ENCODE results near the gene ALKBH4.
"Not testable (repeated sequence)": the region's sequence is repeated elsewhere in the genome, so short reads cannot be mapped to it uniquely, and the experiment has no call there.

ALKBH4 gene

DNA sequence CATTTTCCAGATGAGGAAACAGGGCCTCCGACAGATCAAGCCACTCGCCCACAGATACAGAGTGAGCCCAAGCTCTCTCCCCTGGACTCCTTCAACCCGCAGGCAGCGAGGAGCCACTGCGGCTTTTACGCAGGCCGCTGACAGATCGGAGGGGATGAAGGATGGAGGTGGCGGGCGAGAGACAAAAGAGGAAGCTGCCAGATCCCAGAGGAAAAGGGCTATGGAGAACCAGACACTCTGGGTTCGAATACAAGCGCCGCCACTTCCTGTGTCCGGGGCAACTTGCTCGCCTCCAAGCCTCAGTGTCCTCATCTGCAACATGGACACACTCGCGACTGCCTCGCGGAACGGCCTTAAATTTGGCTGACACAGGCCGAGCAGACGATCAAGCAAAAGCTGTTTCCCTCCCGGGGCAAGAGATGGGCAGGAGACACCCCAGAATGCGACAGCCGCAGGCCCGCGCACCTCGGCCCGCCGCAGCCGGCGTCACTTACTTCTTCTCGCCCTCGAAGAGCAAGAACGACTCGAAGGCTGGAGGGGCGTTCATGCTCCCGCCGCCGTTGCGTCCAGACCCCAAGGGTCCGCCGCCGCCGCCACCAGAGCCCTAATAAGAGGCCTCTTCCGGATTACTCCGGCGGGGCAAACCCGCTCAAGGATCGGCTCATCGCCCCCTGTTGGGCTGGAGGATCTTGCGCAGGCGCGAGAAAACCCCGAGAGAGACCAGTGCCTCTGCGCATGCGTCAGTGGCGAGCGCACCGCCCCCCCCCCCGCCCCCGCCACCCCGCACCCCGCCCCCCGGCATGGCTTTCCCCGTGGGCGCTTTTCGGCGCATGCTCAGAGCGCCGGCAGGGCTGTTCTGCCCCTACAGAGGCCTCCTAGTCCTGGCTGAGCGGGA lies 13.9 kb upstream of the ALKBH4 start, which contains the start of gene POLR2J:
Gene POLR2J, minus strand, starts transcription at position 609 of the 895 bp plus-strand sequence. Its CDS starts 62 bp downstream, at position 547.
- DNase-seq (ENCODE audit: low spot score): not testable (repeated sequence)

DNA sequence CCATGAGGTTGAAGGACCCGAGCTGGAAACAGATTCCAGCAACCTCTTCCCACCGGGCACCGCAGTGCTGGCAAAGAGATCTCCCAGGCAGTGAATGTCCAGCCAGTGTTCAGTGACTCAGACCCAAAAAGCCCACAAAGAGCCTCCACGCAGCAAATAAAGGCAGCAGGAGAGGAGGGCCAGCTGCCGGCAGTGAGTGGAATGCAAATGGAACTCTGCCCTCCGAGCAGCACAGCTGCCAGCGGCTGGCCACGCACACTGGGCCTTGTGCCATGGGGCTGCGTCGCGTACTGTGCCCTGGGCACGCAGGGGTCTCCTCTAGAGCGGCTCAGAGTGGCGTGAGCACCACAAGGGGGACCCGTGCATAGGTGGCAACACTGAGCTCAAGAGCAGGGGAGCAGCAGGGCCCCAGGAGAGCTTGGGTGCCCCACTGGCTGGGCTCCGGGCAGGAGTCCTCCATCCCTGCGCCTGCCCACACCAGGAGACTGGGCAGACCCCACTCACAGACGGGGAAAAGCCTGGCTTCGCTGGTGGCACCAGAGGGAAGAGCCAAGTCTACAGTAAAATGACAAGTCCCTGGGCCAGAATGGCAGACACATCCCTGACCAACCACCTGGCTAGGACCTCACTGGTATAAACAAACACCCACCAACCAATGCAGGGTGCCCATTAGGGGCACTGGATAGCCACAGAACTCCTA lies 10.2 kb upstream of the ALKBH4 start:
- DNase-seq (ENCODE audit: low spot score): not testable (repeated sequence)

DNA sequence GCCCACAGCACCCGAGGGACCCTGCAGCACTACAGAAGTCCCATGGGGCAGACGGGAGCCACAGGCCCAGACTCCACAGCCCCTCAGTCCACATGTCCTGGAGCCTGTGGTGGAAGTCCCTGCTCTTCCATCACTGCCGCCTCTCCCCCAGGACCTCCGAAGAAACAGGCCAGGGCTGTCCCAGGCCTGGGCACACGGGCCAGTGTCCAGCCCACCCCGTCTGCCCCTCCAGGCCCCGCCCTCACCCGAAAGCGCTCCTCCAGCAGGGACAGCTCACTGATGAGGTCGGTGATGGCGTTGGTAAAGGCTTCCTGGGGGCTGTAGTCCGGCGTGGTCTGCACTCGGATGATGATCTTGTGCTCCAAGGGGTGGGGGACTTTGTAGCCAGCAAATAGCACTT lies 9.5 kb upstream of the ALKBH4 start:
- DNase-seq (ENCODE audit: low spot score): not testable (repeated sequence)

DNA sequence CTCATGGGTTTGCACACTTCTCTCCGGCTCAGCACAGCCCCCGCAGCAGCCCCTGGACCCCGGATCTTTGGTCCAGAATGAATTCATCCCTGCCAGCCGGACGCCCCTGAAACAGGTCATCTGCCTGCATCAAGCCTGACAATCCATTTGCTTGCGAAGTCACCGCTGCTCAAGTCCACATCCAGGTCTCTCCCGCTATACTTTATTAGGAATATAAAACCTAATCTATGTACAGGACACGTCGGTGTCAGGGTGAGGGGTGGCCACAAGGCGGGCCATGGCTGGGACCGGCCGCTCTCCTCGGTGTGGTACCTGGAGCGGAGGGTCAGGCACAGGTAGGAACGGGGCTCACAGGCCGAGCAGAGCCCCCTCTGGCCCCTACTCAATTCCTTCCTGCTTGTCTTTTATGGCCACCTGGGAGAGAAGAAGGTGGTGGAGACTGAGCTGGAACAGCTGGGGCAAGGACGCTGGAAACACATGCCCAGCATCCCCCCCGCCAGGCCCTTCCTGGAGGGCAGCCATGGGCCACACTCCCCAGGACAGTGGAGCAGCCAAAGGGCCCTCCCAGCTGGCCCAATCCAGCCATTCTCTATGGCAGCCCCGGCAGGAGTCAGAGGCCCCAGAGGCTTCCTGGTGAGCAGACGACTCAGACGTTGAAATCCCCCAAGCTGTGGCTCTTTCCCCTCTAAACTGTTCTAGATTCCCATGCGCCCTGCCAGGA lies 8.8 kb upstream of the ALKBH4 start:
- DNase-seq (ENCODE audit: low spot score): no peak

DNA sequence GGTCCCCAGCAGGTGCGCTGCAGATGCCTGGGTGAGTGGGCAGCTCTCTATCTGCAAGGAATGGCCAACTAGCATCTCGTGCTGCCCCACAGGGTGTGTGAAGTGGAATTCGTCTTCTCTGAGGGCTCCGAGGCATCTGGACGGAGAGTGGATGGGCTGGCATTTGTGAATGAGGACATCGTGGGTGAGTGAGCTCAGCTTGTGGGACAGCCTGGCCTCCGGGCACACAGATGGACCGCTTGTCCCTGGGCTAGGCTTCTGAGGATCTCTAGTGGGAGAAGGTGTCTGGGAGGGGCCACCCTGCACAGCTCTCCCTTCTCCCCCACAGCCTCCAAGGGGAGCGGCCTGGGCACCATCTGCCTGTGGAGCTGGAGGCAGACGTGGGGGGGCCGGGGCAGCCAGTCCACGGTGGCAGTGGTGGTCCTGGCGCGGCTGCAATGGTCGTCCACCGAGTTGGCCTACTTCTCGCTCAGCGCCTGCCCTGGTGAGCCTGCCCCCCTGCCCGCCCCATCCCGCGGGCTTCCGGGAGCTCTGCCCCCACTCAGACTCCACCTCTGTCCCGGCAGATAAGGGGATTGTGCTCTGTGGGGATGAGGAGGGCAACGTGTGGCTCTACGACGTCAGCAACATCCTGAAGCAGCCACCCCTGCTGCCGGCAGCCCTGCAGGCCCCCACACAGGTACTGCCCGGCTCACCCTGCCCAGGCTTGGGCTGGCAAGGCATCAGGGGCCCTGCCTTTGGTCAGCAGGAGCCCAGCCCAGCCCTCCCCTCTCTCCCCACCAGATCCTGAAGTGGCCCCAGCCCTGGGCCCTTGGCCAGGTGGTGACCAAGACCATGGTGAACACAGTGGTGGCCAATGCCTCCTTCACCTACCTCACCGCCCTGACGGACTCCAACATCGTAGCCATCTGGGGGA lies 7.7 kb upstream of the ALKBH4 start:
- DNase-seq (ENCODE audit: low spot score): no peak

DNA sequence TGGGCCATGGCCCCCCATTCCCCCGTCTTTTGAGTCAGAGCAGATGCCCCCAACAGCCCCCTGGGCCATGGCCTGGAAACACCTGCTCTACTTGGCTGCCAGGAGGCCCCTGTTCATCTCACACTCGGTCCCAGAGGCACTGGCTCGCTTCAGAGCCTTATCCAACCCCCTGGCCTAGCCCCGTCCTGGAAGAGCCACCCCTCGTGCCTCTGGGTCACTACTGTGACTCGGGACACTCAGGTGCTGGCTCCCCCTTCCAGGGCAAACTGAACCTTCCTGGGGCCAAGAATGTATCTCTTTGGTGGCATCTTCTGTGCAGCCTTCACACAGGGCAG lies 7.1 kb upstream of the ALKBH4 start:
- DNase-seq (ENCODE audit: low spot score): no peak

DNA sequence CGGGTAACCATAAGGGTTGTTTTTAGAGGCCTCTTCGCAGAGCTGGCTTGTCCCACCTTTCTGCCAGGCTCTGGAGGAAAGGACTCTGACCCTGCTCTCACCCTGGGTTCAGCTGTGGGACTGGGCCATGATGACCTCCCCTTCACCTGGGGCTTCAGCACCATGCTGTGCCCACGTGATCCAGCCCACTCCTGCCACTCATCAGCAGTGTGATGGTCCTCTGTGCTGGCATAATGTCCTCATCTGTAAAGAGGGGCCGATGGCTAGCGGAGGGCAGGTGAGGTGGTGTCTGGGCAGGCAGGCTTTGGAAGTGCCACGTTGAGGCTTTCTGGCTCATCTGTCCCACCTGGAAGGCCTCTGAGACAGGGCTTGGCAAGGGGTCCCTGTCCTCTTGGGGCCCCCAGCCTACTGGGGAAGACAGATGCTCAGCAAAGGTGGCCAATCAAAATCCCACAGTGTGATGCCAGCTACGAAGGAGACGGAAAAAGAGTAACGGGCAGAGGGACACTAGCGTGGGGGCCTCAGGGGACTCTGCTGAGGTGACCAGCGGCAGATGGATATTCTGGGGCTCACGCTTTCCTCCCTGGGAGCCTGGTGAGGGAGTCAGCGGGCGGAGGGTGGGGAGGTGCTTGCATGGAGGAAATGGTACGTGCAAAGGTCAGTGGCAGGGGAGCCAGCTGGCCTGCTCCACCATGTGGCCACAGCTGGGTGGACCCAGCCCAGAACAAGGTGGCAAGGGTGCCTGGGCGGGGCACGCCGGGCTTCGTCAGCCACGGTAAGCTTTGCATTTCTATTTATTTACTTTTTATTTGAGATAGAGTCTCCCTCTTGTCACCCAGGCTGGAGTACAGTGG lies 5.5 kb upstream of the ALKBH4 start:
- DNase-seq (ENCODE audit: low spot score): no peak

DNA sequence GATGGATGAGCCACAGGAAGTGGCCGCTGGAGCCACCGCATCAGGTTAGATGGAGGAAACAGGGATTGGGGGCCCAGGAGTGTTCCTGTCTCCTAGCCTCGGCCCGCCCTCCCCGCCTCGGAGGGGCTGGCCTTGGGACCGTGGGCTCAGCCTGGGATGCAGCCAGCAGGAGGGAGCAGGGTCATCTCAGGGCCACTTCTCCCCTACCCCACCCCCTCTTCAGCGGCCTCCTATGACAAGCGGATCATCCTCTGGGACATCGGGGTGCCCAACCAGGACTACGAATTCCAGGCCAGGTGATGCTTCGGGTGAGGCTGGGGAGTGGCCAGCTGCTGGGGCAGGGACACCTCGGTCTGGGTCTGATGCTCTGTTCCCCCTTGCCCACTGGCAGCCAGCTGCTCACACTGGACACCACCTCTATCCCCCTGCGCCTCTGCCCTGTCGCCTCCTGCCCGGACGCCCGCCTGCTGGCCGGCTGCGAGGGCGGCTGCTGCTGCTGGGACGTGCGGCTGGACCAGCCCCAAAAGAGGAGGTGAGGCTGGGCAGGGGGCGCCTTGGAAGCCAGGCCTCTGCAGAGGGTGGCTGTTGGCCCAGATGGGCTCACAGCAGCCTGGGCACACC lies 4.8 kb upstream of the ALKBH4 start:
- DNase-seq (ENCODE audit: low spot score): no peak

DNA sequence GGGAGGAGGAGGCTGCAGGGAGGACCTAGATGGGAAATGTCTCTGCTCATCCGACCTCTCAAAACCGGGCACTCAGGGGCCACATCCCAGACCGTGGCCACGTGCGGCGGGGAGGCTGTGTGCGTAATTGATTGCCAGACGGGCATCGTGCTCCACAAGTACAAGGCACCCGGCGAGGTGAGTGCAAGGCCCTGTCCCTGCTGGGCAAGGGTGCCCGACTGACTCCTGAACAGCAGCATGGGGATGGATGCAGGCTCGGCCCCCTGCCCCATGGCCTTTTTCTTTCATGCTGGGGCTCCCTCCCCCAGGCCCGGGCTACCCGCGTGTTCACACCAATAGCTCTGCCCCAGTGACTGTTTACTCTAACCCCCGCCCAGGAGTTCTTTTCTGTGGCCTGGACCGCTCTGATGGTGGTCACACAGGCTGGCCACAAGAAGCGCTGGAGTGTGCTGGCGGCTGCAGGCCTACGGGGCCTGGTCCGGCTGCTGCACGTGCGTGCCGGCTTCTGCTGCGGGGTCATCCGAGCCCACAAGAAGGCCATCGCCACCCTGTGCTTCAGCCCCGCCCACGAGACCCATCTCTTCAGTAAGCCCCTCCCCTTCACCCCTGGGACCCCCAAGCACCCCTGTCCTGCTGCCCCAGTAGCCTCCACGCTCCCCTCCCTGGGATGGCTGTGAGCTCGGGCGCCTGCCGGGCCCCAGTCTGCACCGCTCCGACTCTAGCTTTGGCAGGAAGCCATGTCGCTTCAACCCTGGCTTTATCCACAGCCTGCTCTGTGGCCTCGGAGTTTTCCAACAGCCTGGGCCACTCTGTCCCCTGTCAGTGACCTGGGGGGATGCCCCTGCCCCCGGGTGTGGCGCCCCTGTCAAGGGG lies 4.1 kb upstream of the ALKBH4 start:
- DNase-seq (ENCODE audit: low spot score): no peak

DNA sequence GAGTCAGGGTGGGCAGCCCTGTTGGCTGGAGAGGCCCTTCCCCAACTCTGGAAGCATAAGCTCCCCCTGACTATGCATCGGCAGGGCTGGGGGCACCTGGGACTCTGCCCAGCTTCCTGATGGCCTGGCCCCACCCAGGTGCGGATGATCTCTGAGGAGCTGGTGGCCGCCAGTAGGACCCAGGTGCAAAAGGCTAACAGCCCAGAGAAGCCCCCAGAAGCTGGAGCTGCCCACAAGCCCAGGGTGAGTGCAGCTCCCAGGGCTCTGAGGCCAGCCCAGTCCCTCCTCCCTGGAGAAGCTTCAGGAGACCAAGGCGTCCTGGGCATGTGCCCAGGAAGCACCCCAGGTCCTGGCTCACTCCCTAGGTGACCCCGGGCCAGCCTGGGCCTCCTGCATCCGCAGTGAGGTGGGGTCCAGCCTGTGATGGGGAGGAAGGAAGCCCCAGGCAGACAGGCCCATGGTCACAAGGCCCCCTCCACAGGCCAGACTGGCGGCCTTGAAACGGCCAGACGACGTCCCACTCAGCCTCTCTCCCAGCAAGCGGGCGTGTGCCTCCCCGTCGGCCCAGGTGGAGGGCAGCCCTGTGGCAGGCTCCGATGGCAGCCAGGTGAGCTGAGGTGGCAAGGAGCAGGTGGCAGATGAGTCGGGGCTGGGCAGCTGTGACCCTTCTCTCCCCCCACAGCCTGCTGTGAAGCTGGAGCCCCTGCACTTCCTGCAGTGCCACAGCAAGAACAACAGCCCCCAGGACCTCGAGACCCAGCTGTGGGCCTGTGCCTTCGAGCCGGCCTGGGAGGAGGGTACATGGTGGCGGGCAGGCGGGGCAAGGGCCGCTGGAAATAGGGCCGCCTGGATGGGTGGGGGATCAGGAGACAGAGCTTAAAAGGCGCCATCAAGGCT lies 3.2 kb upstream of the ALKBH4 start:
- DNase-seq (ENCODE audit: low spot score): no peak

DNA sequence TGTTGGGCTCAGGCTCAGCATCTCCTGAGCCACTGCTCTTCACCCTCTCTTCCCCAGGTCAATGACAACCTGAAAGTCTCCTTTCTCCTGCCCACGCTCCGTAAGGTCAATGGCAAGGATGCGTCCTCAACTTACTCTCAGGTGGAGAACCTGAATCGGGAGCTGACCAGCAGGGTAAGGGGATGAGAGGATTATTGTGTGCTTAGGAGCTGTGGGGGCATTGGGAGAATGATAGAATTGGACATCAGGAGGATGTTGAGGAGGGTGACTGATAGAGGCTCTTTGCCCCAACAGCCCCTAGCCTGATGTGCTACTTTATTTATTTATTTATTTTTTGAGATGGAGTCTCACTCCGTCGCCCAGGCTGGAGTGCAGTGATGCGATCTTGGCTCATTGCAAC lies 1.4 kb upstream of the ALKBH4 start:
- DNase-seq (ENCODE audit: low spot score): no peak

DNA sequence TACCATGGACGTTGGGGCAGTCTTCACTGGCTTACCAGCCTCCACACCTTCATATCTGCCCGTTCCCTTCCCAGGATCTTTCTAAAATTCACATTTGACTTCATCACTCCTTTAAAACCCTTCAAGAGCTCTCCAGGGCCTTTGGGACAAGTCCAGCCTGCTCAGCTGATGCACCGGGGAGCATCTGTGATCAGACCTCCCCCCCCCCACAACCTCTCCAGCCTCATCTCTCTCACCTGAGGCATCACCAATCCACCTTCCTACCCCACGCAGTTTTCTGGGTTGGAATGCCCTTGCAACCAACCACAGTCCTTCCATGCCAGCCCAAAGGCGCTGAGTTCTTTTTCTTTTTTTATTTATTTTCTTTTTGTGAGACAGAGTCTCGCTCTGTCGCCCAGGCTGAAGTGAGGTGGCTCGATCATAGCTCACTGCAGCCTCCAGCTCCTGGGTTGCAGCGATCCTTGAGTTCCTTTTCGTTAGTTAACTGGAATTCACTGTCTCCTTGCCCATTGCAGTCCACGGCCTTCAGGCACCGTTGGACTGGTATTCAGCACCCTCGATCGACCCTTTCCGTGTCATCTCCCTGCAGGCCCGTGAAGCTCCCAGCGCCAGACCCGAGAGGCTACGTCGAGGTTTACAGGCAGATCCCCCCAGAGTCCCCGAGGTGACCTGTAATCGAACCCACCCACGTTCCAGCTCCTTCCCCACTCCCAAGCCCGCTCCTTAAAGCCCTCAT lies 654 bp downstream of the ALKBH4 start:
- DNase-seq (ENCODE audit: low spot score): no peak

DNA sequence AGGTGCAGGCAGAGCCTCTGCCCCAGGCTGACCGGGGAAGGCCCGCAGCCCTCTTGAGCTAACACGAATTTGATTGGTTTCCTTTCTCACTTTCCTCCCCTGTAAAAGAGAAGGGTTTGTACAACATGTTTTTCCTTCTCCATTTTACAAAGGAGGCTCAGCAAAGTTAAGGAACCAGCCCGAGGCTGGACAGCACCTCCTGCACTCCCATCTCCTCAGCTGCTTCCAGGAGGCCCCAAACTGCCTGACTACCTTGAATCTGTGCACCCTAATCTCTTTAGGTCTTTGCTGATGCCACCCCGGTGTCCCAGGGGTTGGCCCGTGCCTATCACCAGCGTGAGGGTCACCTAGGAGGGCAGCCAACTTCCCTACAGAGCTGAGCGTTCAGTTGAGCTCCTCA lies 4.2 kb downstream of the ALKBH4 start:
- DNase-seq (ENCODE audit: low spot score): no peak

DNA sequence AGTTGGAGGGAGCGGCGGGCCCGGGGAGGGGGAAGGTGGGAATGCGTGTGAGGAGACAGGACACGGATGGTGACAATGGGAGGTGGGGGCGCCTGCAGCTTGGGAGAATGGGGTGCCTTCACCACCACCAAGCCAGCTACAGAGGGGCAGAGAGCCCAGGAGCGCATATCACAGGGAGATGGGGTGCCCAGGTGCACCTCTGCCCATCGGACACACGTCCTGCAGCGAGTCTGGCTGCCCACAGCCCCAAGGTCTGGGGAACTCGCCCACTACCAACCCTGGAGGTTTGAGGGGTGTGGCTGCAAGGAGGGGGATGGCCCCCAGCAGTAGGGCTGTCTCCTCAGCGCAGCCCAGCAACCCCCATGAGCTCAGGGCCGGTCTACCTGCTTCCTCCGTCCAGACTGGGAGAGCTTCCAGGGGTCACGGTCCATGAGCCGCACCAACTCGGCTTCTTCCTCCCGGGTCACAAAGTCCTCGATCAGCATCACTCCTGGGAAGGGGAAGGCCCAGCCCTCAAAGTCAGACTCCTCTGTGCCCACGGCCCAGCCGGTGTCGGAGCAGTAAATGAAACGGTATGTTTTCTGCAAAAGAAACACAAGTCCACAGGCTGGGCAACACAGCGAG lies 5.3 kb downstream of the ALKBH4 start:
- no peak for DNase-seq (ENCODE audit: low spot score)

DNA sequence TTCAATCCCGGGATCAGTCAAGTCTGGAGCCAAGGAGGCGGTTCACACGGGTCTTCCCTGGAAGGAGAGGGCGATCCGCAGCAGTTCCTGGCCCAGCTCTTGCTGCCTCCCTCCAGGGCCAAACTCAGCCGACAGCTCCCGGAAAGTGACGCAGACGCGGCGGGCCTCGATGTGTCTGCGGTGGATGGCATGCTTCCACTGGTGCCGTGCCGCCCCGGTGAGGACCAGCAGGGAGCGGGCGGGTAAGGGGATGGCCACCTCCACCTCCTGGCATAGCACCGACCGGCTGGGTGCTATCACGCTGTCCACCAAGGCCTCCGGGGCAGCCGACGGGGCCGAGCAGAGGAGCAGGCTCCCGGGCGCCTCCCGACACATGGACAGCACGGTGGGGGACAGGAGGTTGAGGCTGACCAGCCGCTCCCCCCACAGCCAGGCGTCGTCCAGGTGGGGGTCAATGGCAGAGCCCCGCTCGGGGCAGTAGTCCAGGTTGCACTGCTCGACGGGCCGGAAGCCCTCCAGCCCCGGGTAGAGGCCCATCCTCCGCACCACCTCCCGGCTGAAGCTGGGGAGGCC lies 7.2 kb downstream of the ALKBH4 start:
- no peak for DNase-seq (ENCODE audit: low spot score)

DNA sequence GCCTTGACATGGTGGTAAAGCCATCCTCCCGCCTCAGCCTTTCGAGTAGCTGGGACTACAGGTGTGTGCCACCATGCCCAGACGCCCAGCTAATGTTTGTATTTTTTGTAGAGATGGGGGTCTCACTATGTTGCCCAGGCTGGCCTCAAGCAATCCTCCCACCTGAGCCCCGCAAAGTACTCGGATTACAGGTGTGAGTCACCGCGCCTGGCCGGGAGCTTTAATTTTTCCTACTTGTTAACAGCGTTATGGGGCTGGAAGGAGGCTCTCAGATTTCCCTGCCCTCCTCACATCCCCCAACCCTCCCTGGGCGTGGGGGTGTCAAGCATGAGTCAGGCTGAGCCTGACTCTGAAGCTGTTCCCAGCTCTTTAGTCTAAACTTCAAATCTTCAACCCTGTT lies 8.3 kb downstream of the ALKBH4 start:
- no peak for DNase-seq (ENCODE audit: low spot score)

DNA sequence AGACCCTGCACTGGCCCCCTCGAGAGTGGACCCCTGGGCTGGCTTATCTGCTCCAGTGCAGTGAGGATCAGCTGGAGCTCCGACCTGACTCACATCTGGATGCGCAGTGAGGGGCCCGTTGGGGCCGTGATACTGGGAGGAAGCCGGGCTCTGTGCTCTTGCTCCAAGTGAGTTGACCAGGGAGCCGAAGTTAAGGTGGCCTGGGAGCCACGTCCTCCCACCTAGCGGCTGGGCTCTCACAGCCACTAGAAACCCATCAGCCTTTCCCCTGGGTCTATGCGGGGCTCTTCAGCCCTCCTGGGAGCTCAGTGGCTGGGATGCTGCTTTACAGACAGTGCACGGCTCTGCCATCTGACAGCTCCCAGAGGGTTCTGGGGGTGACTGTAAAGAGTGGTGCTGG lies 9.1 kb downstream of the ALKBH4 start:
- no peak for DNase-seq (ENCODE audit: low spot score)
